Measurements from ENCODE around the gene JAG1.

- TF ChIP-seq EZH2 (IDR thresholded peaks at IDR 0.05; ENCODE audit: low read length): no peak
- no peak for TF ChIP-seq CTCF (optimal IDR thresholded peaks at IDR 0.05 in 1 of 3, IDR thresholded peaks at IDR 0.05 in 1 of 3, conservative IDR thresholded peaks at IDR 0.05 in 1 of 3; ENCODE audit: extremely low read depth in 1 of 3, insufficient read depth in 2 of 3, low read length in 3 of 3)
Measured at GRCh38 chr20:10642856-10643559, 30.8 kb downstream of the JAG1 start.
